GM23248 (cell line): Measurements from ENCODE around the gene PRR29. TPM values are rescaled to one million over a fixed set of nuclear protein-coding genes. Genes with fewer than 3 reads are reported as not detected.

Experiments used
- DNase-seq: peaks from one replicate; pipeline ENCODE4 v3.0.0-alpha.2; 2015
- H2AFZ ChIP-seq: fragments of 200-600 bp; sonication (generic); 2 replicates; pipeline ENCODE4 v1.6.1; 2016; ENCODE audit warnings: antibody characterized with exemption
- H3F3A ChIP-seq: fragments of 200-600 bp; sonication (generic); 2 replicates; pipeline ENCODE4 v1.6.1; 2016; ENCODE audit warnings: mild to moderate bottlenecking, antibody characterized with exemption, mixed run types; ENCODE audit not compliant: insufficient read depth
- H3K27ac ChIP-seq: fragments of 200-600 bp; sonication (generic); 2 replicates; pipeline ENCODE4 v1.5.1; 2016; ENCODE audit warnings: mild to moderate bottlenecking
- H3K27me3 ChIP-seq: fragments of 200-600 bp; sonication (generic); replicated peaks from 2 replicates; pipeline ENCODE4 v1.6.1; 2016; ENCODE audit warnings: mild to moderate bottlenecking; ENCODE audit not compliant: insufficient read depth
- H3K36me3 ChIP-seq: fragments of 200-600 bp; sonication (generic); 2 replicates; pipeline ENCODE4 v1.6.1; 2016; ENCODE audit warnings: low read depth, mild to moderate bottlenecking
- H3K4me1 ChIP-seq: fragments of 200-600 bp; sonication (generic); 2 replicates; pipeline ENCODE4 v1.6.1; 2016; ENCODE audit warnings: mild to moderate bottlenecking; ENCODE audit not compliant: insufficient read depth
- H3K4me2 ChIP-seq: fragments of 200-600 bp; sonication (generic); one replicate; pipeline ENCODE4 v1.6.1; 2016; ENCODE audit warnings: mild to moderate bottlenecking; ENCODE audit not compliant: unreplicated experiment
- H3K4me3 ChIP-seq: fragments of 200-600 bp; sonication (generic); 2 replicates; pipeline ENCODE4 v1.5.1; 2016; ENCODE audit warnings: mild to moderate bottlenecking
- H3K79me2 ChIP-seq: fragments of 200-600 bp; sonication (generic); 2 replicates; pipeline ENCODE4 v1.6.1; 2016; ENCODE audit warnings: mild to moderate bottlenecking; ENCODE audit not compliant: insufficient read depth
- H3K9ac ChIP-seq: fragments of 200-600 bp; sonication (generic); 2 replicates; pipeline ENCODE4 v1.6.1; 2016; ENCODE audit warnings: mild to moderate bottlenecking
- H3K9me2 ChIP-seq: fragments of 200-600 bp; sonication (generic); 2 replicates; pipeline ENCODE4 v1.6.1; 2016; ENCODE audit warnings: mixed run types, mild to moderate bottlenecking, moderate library complexity; ENCODE audit not compliant: insufficient read depth
- H3K9me3 ChIP-seq: fragments of 200-600 bp; sonication (generic); one replicate; pipeline ENCODE4 v1.6.1; 2017; ENCODE audit warnings: low read depth
- H4K20me1 ChIP-seq: fragments of 200-600 bp; sonication (generic); 2 replicates; pipeline ENCODE4 v1.6.0; 2016; ENCODE audit not compliant: insufficient read depth
- EZH2 ChIP-seq: fragments of 200-600 bp; sonication (generic); IDR thresholded peaks from 2 replicates; pipeline ENCODE4 v1.6.1; 2018; ENCODE audit warnings: antibody characterized with exemption, mild to moderate bottlenecking; ENCODE audit not compliant: insufficient read depth, poor library complexity, severe bottlenecking
- EZH2phosphoT487 ChIP-seq: fragments of 200-600 bp; sonication (generic); IDR thresholded peaks from 2 replicates; pipeline ENCODE4 v1.6.1; 2018; ENCODE audit warnings: antibody characterized with exemption, moderate library complexity, mild to moderate bottlenecking, low read depth; ENCODE audit not compliant: insufficient read depth
- WGBS, 2 experiments: methylation state at CpG; one replicate each; pipeline ENCODE4 v1.1.6; 2015 to 2017; ENCODE audit warnings: low lambda C conversion rate in 2 of 2, low coverage in 1 of 2; ENCODE audit errors: missing lambda C conversion rate in 2 of 2; 5-methylcytosine and 5-hydroxymethylcytosine counted together
- in situ Hi-C: fragments of 300-500 bp; cut with MboI; formaldehyde crosslinking; loops from 2 replicates; pipeline ENCODE4 v1.15.0; 2020
- polyA plus RNA-seq: library from polyadenylated mRNA; unstranded; fragments of >200 nt; fragmentation: Nextera tagmentation; extraction: Ambion mirVana; gene quantifications from 2 replicates; pipeline ENCODE4 v1.2.1, GENCODE V29; 2016
- total RNA-seq: library from RNA; depleted of rRNA; stranded (reverse); fragments of >200 nt; shearing (Covaris generic); gene quantifications from 2 replicates; pipeline ENCODE4 v1.2.3, GENCODE V29; 2014

Gene PRR29
- total and polyA plus RNA-seq, 2 experiments from 2014 or later = not detected

GRCh38 chr17:63991611-63992010 is 6.5 kb upstream of the PRR29 start:
- no peaks in the 10 kb centered on the region for H3K36me3 ChIP-seq
- H4K20me1 ChIP-seq = no peaks in the 10 kb centered on the region
- no peaks in the 10 kb centered on the region for H3F3A ChIP-seq
- TF ChIP-seq EZH2 = no peak
- TF ChIP-seq EZH2phosphoT487 = no peak
- 72 to 79% methylated on average over 11 of the region's 11 CpGs for WGBS, 2 experiments
- no peaks in the 10 kb centered on the region for H3K79me2 ChIP-seq
- in situ Hi-C loops = no loop called here
- no peak overlapping the region for H3K4me2 ChIP-seq
- H3K9ac ChIP-seq = no peak overlapping the region
- no peaks in the 10 kb centered on the region for H3K9me3 ChIP-seq
- peaks cover 34% of the 10 kb centered on the region for H3K27me3 ChIP-seq
- DNase-seq = no peak
- no peak overlapping the region for H3K4me3 ChIP-seq
- H2AFZ ChIP-seq = no peak overlapping the region
- H3K27ac ChIP-seq = no peak overlapping the region
- H3K4me1 ChIP-seq = no peaks in the 10 kb centered on the region
- H3K9me2 ChIP-seq = no peaks in the 10 kb centered on the region

DNA sequence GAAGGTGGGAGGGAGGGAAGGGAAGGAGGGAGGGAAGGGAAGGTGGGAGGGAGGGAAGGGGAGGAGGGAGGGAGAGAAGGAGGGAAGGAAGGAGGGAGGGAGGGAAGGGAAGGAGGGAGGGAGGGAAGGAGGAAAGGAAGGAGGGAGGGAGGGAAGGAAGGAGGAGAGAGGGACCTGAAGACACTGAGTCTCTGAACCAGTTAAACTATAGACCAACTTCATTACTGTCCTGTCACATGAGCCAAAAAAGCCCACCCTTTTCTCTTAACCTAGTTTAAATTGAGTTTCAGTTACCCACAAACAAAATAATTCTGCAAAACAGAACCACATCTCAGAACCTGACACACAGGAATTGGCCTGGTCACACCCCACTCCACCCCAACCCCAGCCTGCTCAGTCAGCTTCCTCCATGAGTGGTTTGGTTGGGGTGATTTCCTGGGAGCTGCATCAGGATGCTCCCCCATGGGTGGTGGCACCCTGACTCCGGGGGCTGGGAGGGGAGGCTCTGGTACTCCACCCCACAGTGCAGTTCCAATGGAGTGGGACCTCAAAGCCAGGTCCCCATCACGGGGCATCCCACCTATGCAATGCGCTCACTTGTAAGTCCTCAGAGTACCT is 4.7 kb upstream of the PRR29 start:
- H3F3A ChIP-seq = no peaks in the 10 kb centered on the region

GRCh38 chr17:63995626-63996025 is 2.5 kb upstream of the PRR29 start:
- no peak for TF ChIP-seq EZH2phosphoT487
- H4K20me1 ChIP-seq = no peaks in the 10 kb centered on the region
- WGBS, 2 experiments = 61 to 67% methylated on average over 5 of the region's 5 CpGs
- H3K9me2 ChIP-seq = no peaks in the 10 kb centered on the region
- in situ Hi-C loops = no loop called here
- DNase-seq = no peak
- no peak overlapping the region for H3K4me3 ChIP-seq
- no peak overlapping the region for H3K9ac ChIP-seq
- H3K9me3 ChIP-seq = no peaks in the 10 kb centered on the region
- no peak overlapping the region for H3K27ac ChIP-seq
- H3K27me3 ChIP-seq = peaks cover 48% of the 10 kb centered on the region
- no peaks in the 10 kb centered on the region for H3K36me3 ChIP-seq
- H3K4me2 ChIP-seq = no peak overlapping the region
- no peak overlapping the region for H2AFZ ChIP-seq
- H3K79me2 ChIP-seq = no peaks in the 10 kb centered on the region
- no peaks in the 10 kb centered on the region for H3K4me1 ChIP-seq
- H3F3A ChIP-seq = no peaks in the 10 kb centered on the region

More for the DNA sequence above, 4.7 kb upstream of the PRR29 start:
- Histone ChIP-seq H3K27me3 (peaks cover 48% of the 10 kb centered on the region), H3K9ac (no peak overlapping the region), H3K27ac (no peak overlapping the region), H3K9me2 (no peaks in the 10 kb centered on the region), H3K4me1 (no peaks in the 10 kb centered on the region), H2AFZ (no peak overlapping the region), H3K4me2 (no peak overlapping the region), H3K79me2 (no peaks in the 10 kb centered on the region), H3K36me3 (no peaks in the 10 kb centered on the region), H4K20me1 (no peaks in the 10 kb centered on the region), H3K4me3 (no peak overlapping the region), H3K9me3 (no peaks in the 10 kb centered on the region)
- 74 to 77% methylated on average over 3 of the region's 3 CpGs for WGBS, 2 experiments
- DNase-seq = no peak
- TF ChIP-seq EZH2 (no peak), EZH2phosphoT487 (no peak)
- in situ Hi-C loops = no loop called here

DNA sequence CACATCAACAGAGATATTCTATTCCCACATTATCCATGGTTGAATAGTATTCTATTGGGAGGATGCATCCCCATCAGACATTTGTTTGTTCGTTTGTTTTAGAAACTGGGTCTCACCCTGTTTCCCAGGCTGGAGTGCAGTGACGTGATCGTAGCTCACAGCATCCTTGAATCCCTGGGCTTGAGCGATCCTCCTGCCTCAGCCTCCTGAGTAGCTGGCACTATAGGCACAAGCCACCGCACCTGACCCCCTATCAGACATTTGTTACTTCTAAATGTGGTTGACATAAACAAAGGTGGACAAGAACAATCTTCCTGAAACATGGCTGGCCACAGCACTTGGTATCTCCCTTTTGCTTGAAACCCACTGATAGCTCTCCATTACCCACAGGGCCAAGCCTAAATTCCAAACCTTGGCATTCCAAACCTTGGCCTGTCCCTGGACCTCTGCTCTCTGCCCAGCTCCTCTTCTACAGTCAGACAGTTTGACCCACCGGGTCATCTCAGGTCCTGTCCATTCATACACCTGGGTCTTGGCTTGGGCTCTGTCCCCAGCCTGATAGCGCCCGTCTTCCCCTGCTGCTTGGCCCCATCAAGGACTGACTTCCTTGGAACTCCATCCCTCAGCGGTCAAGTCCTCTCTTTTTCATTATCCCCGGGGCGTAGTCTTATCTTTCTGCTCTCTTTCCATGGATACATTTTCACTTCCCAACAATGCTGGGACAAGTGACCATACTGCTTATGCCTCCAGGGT is 1.5 kb upstream of the PRR29 start:
- TF ChIP-seq EZH2 = no peak
- no peak for TF ChIP-seq EZH2phosphoT487
- Histone ChIP-seq H3K79me2 (no peaks in the 10 kb centered on the region), H3F3A (no peaks in the 10 kb centered on the region), H3K27ac (no peak overlapping the region), H2AFZ (no peak overlapping the region), H3K36me3 (no peaks in the 10 kb centered on the region), H3K4me1 (no peaks in the 10 kb centered on the region), H4K20me1 (no peaks in the 10 kb centered on the region), H3K4me2 (no peak overlapping the region), H3K9me2 (no peaks in the 10 kb centered on the region), H3K9ac (no peak overlapping the region), H3K9me3 (no peaks in the 10 kb centered on the region), H3K27me3 (peaks cover 43% of the 10 kb centered on the region), H3K4me3 (no peak overlapping the region)
- in situ Hi-C loops = no loop called here
- DNase-seq = no peak
- 85 to 93% methylated on average over 11 of the region's 11 CpGs for WGBS, 2 experiments
